Activated CD4-positive, CD25-positive, alpha-beta regulatory T cell (primary cell): ENCODE results near the gene WWTR1.

Experiments used
- DNase-seq, 4 experiments: peaks; one replicate each; lab custom pipeline; 2025; lab: John Stamatoyannopoulos, UW

WWTR1 gene

GRCh38 chr3:149655826-149656574 lies 1.8 kb downstream of the WWTR1 start:
- no peak for DNase-seq

DNA sequence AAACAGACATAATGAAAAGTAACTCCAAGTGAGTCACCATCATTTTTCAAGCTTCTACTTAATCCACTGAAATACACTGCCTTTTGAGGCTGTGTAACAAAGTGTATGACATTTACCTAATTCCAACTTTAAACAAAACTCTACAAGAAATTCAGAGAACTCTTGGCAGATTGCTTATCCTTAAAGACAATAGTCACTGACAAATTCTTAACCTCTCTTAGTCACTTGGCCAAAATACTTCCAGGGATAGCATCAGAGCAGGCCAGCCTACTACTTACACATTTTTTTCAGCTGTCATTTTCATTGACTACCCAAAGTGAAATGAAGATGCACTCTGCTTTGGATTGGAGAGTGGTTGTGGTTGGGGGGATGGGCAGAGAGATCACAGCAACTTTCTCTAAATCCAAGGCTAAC lies 3.6 kb downstream of the WWTR1 start:
- no peak for DNase-seq

- no peak for DNase-seq
These were observed 4.3 kb downstream of the WWTR1 start for GRCh38 chr3:149653564-149653963.

DNA sequence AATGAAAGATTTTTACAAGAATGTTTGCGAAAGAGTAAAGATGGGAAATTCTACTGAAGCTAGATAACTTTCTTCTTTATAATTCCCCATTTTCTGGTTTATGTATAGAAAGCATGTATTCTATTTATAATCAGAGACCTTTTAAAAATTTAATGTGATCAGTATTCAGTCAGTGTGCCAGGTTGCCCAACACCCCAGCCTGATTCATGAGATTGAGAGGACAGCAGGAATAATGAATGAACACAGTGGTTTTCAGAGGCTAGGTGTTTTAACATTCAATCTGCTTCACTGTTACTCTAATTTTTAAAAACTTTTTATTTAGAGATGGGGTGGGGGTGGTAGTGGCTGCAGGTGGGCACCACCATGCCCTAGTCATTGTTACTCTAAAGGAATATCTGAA lies 4.7 kb downstream of the WWTR1 start:
- DNase-seq: no peak

DNA sequence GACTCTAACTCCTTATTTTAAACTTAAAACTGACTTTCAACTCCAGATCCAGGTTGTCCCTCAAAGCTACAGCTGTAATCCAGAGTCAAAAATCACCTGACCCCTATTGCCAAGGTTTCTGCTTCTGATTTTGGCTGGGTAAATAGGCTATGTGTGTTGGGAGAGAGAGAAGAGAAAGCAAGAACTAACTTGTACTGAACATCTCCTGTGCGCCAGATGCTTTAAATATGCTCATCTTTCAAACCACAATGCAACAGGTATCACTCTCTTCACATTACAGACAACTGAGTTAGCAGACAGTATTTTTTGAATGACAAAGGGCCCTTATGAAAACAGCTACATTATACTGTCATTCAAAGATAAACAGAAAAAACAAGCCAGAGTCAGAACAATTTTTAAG lies 7.0 kb downstream of the WWTR1 start:
- no peak for DNase-seq

DNA sequence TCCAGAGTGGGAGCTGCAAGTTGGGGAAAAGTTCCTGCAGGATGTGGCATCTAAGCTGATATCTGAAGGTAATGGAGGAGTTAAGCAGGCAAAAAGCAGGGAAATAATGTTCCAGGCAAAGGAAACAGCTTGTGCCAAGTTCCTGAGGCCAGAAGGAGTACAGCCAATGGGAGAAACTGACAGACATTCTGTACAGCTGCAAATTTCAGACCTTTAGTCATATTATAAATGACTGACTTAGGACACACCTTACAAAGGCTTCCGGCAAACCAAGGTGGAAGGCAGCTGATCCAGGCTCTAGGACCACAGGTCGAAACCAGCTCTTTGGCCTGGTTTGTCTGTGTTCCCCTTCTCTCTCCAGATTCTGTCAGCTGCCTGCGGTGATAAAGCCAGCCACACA lies 9.3 kb downstream of the WWTR1 start:
- no peak for DNase-seq

DNA sequence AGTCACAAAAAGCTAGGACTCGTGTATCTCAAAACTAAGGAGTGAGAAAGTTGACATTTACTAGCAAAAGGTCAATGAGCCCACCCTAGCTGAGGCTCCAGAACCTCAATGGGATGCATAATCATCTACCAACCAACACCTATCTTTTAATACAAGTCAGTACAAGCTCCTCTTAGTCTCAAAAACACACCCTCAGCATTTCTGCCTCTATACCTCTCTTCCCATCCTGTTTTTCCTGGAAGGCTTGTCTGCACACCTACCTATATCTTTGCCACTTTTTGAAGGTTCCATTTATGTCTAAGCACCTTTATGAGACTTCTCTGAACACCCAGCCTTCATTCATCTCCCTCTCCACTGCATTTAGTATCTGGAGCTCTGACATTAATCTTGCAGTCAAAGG lies 10.0 kb downstream of the WWTR1 start:
- no peak for DNase-seq

- DNase-seq: no peak
These were observed 10.5 kb downstream of the WWTR1 start for GRCh38 chr3:149647285-149647684.

DNA sequence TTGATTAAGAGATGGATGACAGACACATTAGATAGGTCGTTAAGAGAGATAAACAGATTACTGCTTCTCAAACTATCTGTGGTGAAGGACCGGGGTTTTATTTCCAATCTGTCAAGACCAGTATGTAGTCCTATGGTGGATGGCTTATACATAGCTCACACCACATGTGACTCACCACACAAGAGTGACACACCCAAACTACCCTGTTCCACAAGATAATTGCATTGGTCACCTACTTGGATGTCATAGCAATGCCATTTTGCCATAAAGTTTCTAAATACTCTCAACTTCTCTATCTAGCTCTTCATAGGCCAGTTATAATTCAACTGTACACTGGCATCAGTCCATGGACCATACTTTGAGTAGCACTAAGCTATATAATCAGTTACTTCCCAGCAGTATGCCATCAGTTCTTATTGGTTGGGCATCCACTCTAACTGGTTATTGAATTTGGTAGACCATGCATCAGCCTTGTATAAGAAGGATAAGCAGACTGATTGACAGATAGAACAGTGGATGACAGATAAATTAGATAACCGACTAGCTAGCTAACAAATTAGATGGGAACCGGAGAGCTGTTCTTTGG lies 11.6 kb downstream of the WWTR1 start:
- DNase-seq: no peak

- DNase-seq: no peak
These were observed 13.9 kb downstream of the WWTR1 start for GRCh38 chr3:149643963-149644362.

- DNase-seq: no peak
These were observed 14.4 kb downstream of the WWTR1 start for GRCh38 chr3:149643482-149643798.

GRCh38 chr3:149640976-149641728 lies 16.7 kb downstream of the WWTR1 start:
- DNase-seq: no peak

DNA sequence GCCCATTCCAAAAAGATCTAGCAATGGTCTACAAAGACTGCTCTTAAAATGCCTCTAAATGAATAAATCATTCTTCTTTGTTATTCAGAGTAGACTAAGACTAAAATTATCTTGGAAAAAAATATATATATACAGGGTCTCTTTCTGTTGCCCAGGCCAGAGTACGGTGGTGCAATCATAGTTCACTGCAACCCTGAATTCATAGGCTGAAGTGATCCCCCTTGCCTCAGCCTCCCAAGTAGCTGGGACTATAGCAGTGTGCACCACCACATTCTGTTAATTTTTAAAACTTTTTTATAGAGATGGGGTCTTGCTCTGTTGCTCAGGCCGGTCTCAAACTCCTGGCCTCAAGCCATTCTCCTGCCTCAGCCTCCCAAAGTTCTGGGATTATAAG lies 18.7 kb downstream of the WWTR1 start:
- DNase-seq: no peak

DNA sequence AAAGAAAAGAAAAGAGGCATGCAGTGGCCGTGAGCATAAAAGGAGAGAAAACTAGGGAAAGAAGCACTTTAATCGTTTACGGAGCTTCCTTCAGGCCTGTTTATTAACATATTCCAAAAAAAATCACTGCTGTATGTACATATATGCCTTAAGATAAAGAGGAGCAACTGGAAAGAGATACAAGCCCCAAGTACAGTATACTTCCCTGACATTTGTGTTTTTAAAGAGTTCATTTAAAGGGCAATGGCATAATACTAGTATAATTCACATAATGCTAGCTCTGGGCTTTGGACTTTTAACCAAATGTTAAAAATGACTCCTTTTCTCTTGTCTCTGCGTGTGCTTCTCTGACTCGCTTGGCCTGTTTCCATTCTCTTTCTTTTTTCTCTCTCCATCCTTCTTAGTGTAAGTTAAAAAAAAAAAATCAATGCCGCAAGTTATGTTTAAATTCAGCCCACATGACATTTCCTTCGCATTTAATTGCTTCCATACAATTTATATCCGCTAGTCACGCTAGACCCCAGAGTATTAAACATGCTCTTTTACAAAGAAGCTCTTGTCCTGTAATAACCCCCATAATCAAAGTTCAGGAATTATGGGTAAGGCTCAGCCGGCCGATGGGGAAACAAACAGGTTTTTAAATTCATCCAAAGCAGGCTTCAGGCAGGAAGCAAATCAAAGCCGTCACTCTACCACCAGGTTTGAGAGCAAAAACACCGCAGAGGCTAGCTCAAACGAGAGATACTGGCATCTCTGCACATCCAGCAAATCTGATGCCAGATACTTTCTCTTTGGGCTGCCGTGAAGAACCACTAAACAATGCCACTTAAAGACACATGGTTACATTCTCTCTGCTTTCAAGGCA lies 19.4 kb downstream of the WWTR1 start:
- no peak for DNase-seq

DNA sequence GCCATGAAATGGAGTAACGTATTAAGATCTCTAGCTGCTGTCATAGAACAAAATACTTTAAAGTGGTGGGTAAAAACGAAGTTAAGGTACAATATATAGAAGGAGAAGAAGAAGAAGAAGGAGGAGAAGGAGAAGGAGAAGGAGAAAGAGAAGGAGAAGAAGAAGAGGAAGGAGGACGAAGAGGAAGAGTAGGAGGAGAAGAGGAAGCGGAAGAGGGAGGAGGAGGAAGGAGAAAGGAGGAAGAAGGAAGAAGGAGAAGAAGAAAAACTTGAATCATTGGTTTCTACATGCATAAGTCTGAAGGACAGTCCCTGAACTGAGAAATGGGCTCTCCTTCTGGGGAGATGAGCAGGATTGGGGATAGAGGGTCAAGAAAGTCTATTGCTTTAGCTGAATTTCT lies 22.4 kb downstream of the WWTR1 start:
- no peak for DNase-seq

DNA sequence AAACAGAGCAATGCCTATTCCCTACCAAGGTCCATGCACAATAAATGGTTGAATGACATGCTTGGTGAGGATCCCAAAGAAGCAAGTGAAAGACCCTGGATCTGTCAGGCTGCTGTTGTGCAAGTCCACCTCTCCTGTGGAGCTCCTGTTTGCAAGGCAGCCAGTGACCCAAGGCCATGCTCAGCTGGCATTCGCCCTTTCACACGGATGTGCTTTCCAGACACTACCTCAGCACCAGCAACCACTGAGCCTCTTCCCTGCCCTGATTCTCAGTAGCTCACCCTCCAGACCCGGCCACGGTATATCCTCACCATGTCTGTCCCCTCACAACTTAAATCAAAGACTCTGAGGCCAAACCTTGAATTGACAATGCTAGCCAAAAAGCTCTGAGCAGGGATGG lies 23.3 kb downstream of the WWTR1 start:
- DNase-seq: no peak

DNA sequence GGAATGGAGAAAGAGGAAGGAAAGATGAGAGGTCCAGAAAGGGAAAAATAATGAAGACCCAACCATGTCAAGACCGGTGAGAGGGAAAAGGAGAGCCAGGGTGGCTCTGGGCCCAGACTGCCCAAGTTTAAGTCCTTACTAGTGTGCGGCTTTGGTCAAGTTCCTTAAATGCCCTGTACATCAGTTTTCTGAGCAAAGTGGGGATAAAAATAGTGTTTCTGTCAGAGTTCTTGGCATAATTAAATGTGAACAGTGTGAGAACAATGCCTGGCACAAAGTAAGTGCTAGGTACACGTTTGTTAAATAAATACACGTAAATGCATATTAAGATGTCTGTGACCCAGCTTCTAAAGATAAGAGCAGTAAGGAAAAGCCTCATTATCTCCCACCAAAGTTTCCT lies 23.8 kb downstream of the WWTR1 start:
- no peak for DNase-seq

- no peak for DNase-seq
These were observed 25.6 kb downstream of the WWTR1 start for GRCh38 chr3:149632225-149632624.

- DNase-seq: no peak
These were observed 27.0 kb downstream of the WWTR1 start for GRCh38 chr3:149630806-149631205.

DNA sequence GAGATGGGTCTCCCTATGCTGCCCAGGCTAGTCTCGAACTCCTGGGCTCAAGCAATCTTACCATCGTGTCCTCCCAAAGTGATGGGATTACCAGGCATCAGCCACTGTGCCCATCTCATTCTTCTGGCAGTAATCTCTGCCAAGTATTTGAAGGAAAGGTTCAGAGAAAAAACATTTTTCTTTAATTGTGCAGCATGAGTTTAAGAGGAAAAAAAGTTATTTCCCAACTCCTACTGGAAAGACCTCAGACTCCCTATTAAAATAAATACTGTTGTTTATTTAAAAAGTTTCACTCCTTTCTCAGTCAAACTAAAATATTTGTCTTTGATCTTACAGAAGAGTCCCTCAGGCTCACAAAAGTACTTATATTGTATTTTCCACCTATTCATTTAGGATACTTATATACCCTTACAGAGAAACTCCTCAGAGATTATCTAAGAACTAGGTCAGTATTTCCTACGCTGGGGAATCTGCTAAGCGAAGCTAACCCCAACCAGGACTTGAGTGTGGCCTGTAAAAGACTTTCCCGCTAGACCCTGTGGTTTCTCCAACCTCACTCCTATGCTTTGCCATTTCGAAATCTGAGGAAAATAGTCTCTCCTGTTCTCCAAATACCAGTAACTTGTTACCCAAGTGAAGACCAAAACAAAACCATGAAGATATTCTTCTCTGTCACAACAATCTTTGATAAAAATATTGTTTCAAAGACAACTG lies 28.7 kb downstream of the WWTR1 start:
- DNase-seq: no peak

GRCh38 chr3:149626671-149627070 lies 31.2 kb downstream of the WWTR1 start:
- no peak for DNase-seq

DNA sequence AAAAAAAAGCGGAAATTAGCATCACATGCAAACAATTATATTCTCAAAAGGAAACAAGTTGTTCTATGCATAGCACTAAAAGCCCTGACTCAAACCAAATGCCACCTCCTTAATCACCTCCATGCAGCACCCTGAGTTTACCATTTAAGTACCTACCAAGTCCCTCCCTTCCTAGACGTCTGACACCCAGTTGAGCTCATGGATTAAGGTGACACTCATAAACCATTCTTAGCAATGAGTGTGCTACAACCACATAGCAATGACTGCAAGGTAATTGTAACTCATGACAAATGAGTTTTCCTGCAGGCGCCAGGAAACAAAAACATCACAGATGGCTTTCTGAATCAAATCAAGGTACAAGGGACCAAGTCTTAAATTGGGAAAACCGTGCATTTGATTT lies 32.0 kb downstream of the WWTR1 start:
- DNase-seq: no peak
